GM23248 (cell line): Measurements from ENCODE around the gene ZNF143. TPM values are rescaled to one million over a fixed set of nuclear protein-coding genes. Genes with fewer than 3 reads are reported as not detected.
"Not testable (repeated sequence)": the region's sequence is repeated elsewhere in the genome, so short reads cannot be mapped to it uniquely, and the experiment has no call there.

ENCODE experiments used
- DNase-seq: peaks from one replicate; pipeline ENCODE4 v3.0.0-alpha.2; 2015
- H2AFZ ChIP-seq: fragments of 200-600 bp; sonication (generic); 2 replicates; pipeline ENCODE4 v1.6.1; 2016; ENCODE audit warnings: antibody characterized with exemption
- H3F3A ChIP-seq: fragments of 200-600 bp; sonication (generic); 2 replicates; pipeline ENCODE4 v1.6.1; 2016; ENCODE audit warnings: mild to moderate bottlenecking, antibody characterized with exemption, mixed run types; ENCODE audit not compliant: insufficient read depth
- H3K27ac ChIP-seq: fragments of 200-600 bp; sonication (generic); 2 replicates; pipeline ENCODE4 v1.5.1; 2016; ENCODE audit warnings: mild to moderate bottlenecking
- H3K27me3 ChIP-seq: fragments of 200-600 bp; sonication (generic); replicated peaks from 2 replicates; pipeline ENCODE4 v1.6.1; 2016; ENCODE audit warnings: mild to moderate bottlenecking; ENCODE audit not compliant: insufficient read depth
- H3K36me3 ChIP-seq: fragments of 200-600 bp; sonication (generic); 2 replicates; pipeline ENCODE4 v1.6.1; 2016; ENCODE audit warnings: low read depth, mild to moderate bottlenecking
- H3K4me1 ChIP-seq: fragments of 200-600 bp; sonication (generic); 2 replicates; pipeline ENCODE4 v1.6.1; 2016; ENCODE audit warnings: mild to moderate bottlenecking; ENCODE audit not compliant: insufficient read depth
- H3K4me2 ChIP-seq: fragments of 200-600 bp; sonication (generic); one replicate; pipeline ENCODE4 v1.6.1; 2016; ENCODE audit warnings: mild to moderate bottlenecking; ENCODE audit not compliant: unreplicated experiment
- H3K4me3 ChIP-seq: fragments of 200-600 bp; sonication (generic); 2 replicates; pipeline ENCODE4 v1.5.1; 2016; ENCODE audit warnings: mild to moderate bottlenecking
- H3K79me2 ChIP-seq: fragments of 200-600 bp; sonication (generic); 2 replicates; pipeline ENCODE4 v1.6.1; 2016; ENCODE audit warnings: mild to moderate bottlenecking; ENCODE audit not compliant: insufficient read depth
- H3K9ac ChIP-seq: fragments of 200-600 bp; sonication (generic); 2 replicates; pipeline ENCODE4 v1.6.1; 2016; ENCODE audit warnings: mild to moderate bottlenecking
- H3K9me2 ChIP-seq: fragments of 200-600 bp; sonication (generic); 2 replicates; pipeline ENCODE4 v1.6.1; 2016; ENCODE audit warnings: mixed run types, mild to moderate bottlenecking, moderate library complexity; ENCODE audit not compliant: insufficient read depth
- H3K9me3 ChIP-seq: fragments of 200-600 bp; sonication (generic); one replicate; pipeline ENCODE4 v1.6.1; 2017; ENCODE audit warnings: low read depth
- H4K20me1 ChIP-seq: fragments of 200-600 bp; sonication (generic); 2 replicates; pipeline ENCODE4 v1.6.0; 2016; ENCODE audit not compliant: insufficient read depth
- EZH2 ChIP-seq: fragments of 200-600 bp; sonication (generic); IDR thresholded peaks from 2 replicates; pipeline ENCODE4 v1.6.1; 2018; ENCODE audit warnings: antibody characterized with exemption, mild to moderate bottlenecking; ENCODE audit not compliant: insufficient read depth, poor library complexity, severe bottlenecking
- EZH2phosphoT487 ChIP-seq: fragments of 200-600 bp; sonication (generic); IDR thresholded peaks from 2 replicates; pipeline ENCODE4 v1.6.1; 2018; ENCODE audit warnings: antibody characterized with exemption, moderate library complexity, mild to moderate bottlenecking, low read depth; ENCODE audit not compliant: insufficient read depth
- WGBS, 2 experiments: methylation state at CpG; one replicate each; pipeline ENCODE4 v1.1.6; 2015 to 2017; ENCODE audit warnings: low lambda C conversion rate in 2 of 2, low coverage in 1 of 2; ENCODE audit errors: missing lambda C conversion rate in 2 of 2; 5-methylcytosine and 5-hydroxymethylcytosine counted together
- in situ Hi-C: fragments of 300-500 bp; cut with MboI; formaldehyde crosslinking; loops from 2 replicates; pipeline ENCODE4 v1.15.0; 2020
- polyA plus RNA-seq: library from polyadenylated mRNA; unstranded; fragments of >200 nt; fragmentation: Nextera tagmentation; extraction: Ambion mirVana; gene quantifications from 2 replicates; pipeline ENCODE4 v1.2.1, GENCODE V29; 2016
- total RNA-seq: library from RNA; depleted of rRNA; stranded (reverse); fragments of >200 nt; shearing (Covaris generic); gene quantifications from 2 replicates; pipeline ENCODE4 v1.2.3, GENCODE V29; 2014

Gene ZNF143
- total and polyA plus RNA-seq, 2 experiments from 2014 or later: 16.7 to 20.5 TPM

DNA sequence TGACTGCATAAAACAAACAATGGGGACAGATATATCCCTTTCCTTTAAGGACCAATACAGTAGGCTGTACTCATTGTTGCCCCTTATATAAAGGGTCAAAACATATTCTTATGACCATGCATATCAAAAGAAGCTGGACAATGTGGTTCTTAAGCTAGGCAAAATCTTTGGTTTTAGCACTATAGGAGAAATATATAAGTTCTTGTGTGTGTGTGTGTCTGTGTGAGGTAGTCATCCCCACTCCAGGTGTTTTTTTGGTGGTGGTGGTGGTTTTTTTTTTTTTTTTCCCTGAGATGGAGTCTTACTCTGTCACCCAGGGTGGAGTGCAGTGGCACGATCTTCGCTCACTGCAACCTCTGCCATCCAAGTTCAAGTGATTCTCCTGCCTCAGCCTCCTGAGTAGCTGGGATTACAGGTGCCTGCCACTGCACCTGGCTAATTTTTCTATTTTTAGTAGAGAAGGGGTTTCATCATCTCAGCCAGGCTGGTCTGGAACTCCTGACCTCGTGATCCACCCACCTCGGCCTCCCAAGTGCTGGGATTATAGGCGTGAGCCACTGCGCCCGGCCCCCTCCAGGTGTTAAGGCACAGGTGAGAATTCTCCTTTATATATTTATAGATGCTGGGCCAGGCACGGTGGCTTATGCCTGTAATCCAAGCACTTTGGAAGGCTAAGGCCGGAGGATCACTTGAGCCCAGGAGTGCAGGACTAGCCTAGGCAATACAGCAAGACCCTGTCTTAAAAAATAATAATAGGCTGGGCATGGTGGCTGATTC, 12.0 kb upstream of the ZNF143 start:
- no peak overlapping the region for H3K27ac ChIP-seq
- H3K9me3 ChIP-seq: no peaks in the 10 kb centered on the region
- TF ChIP-seq EZH2 (no peak), EZH2phosphoT487 (no peak)
- WGBS, 2 experiments: 96 to 99% methylated on average over 9 of the region's 9 CpGs
- H3K27me3 ChIP-seq: no peaks in the 10 kb centered on the region
- H3F3A ChIP-seq: peaks cover 63% of the 10 kb centered on the region
- H3K4me1 ChIP-seq: no peaks in the 10 kb centered on the region
- no peak overlapping the region for H2AFZ ChIP-seq
- in situ Hi-C loops: no loop called here
- peaks cover 41% of the 10 kb centered on the region for H3K36me3 ChIP-seq
- no peak overlapping the region for H3K4me3 ChIP-seq
- H4K20me1 ChIP-seq: no peaks in the 10 kb centered on the region
- H3K79me2 ChIP-seq: peaks cover 3% of the 10 kb centered on the region; the same call in 1 of the 2 replicates
- H3K4me2 ChIP-seq: no peak overlapping the region
- H3K9ac ChIP-seq: no peak overlapping the region
- H3K9me2 ChIP-seq: no peaks in the 10 kb centered on the region
- no peak for DNase-seq

DNA sequence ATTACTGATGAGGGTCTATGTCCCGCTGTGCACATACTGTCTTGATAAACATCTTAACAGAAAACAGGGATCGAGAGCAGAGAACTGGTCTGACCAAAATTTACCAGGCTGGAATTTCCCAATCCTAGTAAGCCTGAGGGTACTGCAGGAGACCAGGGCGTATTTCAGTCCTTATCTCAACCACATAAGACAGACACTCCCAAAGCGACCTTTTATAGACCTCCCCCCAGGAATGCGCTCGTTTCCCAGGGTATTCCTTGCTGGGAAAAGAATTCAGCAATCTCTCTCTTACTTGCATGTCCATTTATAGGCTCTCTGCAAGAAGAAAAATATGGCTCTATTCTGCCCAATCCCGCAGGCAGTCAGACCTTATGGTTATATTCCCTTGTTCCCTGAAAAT, 8.8 kb upstream of the ZNF143 start:
- in situ Hi-C loops, H3K9ac ChIP-seq, H2AFZ ChIP-seq, H3K9me3 ChIP-seq, DNase-seq, H3K27me3 ChIP-seq, H3K9me2 ChIP-seq, H3K27ac ChIP-seq, H4K20me1 ChIP-seq, H3K4me1 ChIP-seq, H3K79me2 ChIP-seq, H3K4me3 ChIP-seq, H3K4me2 ChIP-seq: not testable (repeated sequence)
- peaks cover 50% of the 10 kb centered on the region for H3F3A ChIP-seq
- 83 to 84% methylated on average over 7 of the region's 7 CpGs for WGBS, 2 experiments
- H3K36me3 ChIP-seq: peaks cover 15% of the 10 kb centered on the region

DNA sequence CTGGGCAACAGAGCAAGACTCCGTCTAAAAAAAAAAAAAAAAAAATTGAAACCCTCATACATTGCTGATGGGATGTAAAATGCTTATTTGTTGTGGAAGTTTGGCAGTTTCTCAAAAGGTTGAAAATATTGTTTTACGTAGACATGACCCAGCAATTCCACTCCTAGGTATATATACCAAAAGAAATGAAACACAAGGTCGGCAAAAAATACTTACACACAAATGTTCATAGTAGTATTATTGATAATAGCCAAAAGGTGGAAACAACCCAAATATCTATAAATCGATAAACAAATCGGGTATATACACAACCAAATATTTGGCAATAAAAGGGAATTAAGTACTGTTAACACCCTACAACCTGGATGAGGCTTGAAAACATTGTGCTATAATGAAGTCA, 5.1 kb upstream of the ZNF143 start:
- TF ChIP-seq EZH2phosphoT487: no peak
- TF ChIP-seq EZH2: no peak
- in situ Hi-C loops: no loop called here
- H3K36me3 ChIP-seq: no peaks in the 10 kb centered on the region
- H3K27ac ChIP-seq: no peak overlapping the region
- H3K4me2 ChIP-seq: no peak overlapping the region
- peaks cover 15% of the 10 kb centered on the region for H3K79me2 ChIP-seq
- no peaks in the 10 kb centered on the region for H3K9me3 ChIP-seq
- H3K27me3 ChIP-seq: no peaks in the 10 kb centered on the region
- DNase-seq: no peak
- no peaks in the 10 kb centered on the region for H3K9me2 ChIP-seq
- H4K20me1 ChIP-seq: no peaks in the 10 kb centered on the region
- no peak overlapping the region for H2AFZ ChIP-seq
- no peak overlapping the region for H3K4me3 ChIP-seq
- H3F3A ChIP-seq: peaks cover 27% of the 10 kb centered on the region
- WGBS, 2 experiments: 59 to 67% methylated on average over 5 of the region's 5 CpGs
- H3K4me1 ChIP-seq: no peaks in the 10 kb centered on the region
- no peak overlapping the region for H3K9ac ChIP-seq

DNA sequence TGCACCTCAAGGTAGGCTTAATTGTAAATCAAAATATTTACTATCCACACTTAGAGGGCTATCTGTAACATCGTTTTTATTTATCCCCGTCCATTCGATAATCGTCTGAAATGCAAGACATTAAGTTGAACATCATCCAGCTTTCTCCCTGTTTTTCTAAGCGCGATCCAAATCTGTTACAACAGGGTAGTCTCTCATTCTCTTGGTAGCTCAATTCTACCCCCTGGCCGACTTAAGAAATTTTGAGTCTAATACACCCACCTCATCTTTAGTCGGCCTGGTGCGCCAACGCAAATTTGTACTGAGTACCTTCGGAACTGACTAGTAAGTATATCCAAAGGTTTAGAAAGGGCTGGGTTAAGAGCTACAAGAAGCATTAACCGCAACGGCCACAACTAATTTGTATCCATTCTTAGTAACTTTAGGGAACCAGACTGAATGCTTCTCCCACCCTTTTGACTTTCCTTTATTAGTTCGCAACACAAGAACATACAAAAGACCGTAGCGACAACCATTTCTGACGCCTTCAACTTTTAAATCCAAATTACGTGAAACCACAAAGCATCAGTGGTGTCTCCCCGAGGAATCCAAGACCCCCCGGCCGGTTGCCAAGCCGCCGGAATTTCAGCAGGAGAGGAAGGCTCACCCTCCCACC, 1.0 kb upstream of the ZNF143 start:
- peak; percentile 76 for DNase-seq
- H3K27me3 ChIP-seq: no peaks in the 10 kb centered on the region
- H3K36me3 ChIP-seq: no peaks in the 10 kb centered on the region
- peak overlapping the region; percentile 96 for H3K27ac ChIP-seq
- TF ChIP-seq EZH2 (no peak), EZH2phosphoT487 (no peak)
- peak overlapping the region; percentile 99 for H3K9ac ChIP-seq
- H3K79me2 ChIP-seq: peaks cover 48% of the 10 kb centered on the region
- no peaks in the 10 kb centered on the region for H3K9me2 ChIP-seq
- no peaks in the 10 kb centered on the region for H4K20me1 ChIP-seq
- H3K4me3 ChIP-seq: peak overlapping the region; percentile 91
- peak overlapping the region; percentile 90 for H3K4me2 ChIP-seq
- in situ Hi-C loops: no loop called here
- H3K4me1 ChIP-seq: peaks cover 14% of the 10 kb centered on the region; the same call in 1 of the 2 replicates
- no peaks in the 10 kb centered on the region for H3K9me3 ChIP-seq
- H3F3A ChIP-seq: peaks cover 34% of the 10 kb centered on the region
- 1 to 2% methylated on average over 23 of the region's 23 CpGs for WGBS, 2 experiments
- H2AFZ ChIP-seq: peak overlapping the region; percentile 27
